GM19025 (cell line): Measurements from ENCODE around the gene C1QTNF7.

Experiments
- ATAC-seq: cut with Tn5 transposase; IDR thresholded peaks from one replicate; pipeline ENCODE4 v1.9.1; 2021; ENCODE audit warnings: mild to moderate bottlenecking, low read depth, moderate library complexity; ENCODE audit not compliant: unreplicated experiment

The C1QTNF7 gene, protein sequence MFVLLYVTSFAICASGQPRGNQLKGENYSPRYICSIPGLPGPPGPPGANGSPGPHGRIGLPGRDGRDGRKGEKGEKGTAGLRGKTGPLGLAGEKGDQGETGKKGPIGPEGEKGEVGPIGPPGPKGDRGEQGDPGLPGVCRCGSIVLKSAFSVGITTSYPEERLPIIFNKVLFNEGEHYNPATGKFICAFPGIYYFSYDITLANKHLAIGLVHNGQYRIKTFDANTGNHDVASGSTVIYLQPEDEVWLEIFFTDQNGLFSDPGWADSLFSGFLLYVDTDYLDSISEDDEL

GRCh38 chr4:15427701-15428100, at the start of gene C1QTNF7:
Gene C1QTNF7 (plus strand): TSS chr4:15428033. CDS start chr4:15435744, 7,711 bp downstream.
- no peak for ATAC-seq

DNA sequence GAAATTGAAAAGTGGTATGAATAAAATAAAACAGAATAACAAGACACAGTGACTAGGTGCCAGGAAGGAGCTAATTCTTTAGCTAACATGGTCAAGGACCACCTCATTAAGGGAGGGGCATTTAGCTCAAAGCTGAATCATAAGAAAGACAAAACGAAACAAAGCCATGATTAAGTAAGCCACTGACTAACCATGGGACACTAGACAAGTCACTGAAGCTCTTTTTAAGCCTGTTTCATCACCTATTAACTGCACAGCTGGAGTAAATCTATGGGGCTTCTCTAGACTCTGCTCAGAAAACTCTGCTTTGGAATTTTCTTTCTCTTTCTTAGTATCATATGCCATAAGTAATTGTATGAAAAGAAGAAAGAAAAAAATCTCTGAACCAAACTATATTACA, 49.8 kb upstream of the C1QTNF7 start:
- ATAC-seq: no peak

GRCh38 chr4:15378493-15378892, 49.3 kb upstream of the C1QTNF7 start:
- no peak for ATAC-seq

DNA sequence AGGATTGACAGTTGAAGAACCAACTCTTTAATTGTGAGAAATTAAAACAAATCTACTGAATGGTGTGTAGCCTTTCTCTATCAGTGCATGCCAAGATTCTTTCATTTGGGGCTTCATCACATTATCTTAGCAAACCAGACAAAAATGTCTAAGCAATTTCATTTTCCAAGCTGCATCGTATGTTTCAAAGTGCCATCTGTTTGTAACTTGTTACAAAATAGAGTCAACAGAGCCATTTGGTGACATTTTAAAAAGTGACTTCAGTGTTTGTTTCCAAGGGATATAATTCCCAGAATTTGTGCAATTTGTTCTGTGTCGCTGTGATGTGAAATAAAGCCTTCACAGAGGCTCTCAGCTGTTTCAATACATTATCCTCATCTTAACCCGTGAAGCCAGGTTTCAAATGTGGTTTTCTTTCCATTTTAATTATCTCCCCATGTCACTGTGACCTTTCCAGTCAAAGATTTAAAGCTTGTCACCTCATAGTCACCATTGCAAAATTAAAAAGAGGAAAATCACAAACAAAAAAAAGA, 46.0 kb upstream of the C1QTNF7 start:
- ATAC-seq: no peak

GRCh38 chr4:15382669-15383273, 45.1 kb upstream of the C1QTNF7 start:
- no peak for ATAC-seq

- no peak for ATAC-seq
Measured at GRCh38 chr4:15385515-15385914, 42.3 kb upstream of the C1QTNF7 start.

DNA sequence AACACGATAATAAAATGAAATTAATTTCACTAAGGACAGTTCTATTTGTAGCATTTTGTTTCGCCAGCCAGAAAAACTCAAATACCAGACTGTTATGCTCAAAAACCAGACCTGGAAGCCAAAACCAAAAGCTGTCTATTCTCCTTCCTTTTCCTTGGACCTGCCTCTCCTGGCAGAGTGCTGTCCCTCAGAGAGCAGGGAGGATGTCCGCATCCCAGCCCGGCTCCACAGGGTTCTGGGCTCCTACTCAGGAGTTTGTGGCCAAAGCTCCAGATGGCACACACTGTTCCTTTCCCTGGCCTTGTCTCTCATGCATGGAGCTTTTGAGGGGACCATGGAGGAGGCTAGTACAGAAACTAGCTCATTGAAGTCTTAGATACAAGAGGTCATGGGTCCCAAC, 41.9 kb upstream of the C1QTNF7 start:
- no peak for ATAC-seq

- no peak for ATAC-seq
Measured at GRCh38 chr4:15390494-15390893, 37.3 kb upstream of the C1QTNF7 start.

DNA sequence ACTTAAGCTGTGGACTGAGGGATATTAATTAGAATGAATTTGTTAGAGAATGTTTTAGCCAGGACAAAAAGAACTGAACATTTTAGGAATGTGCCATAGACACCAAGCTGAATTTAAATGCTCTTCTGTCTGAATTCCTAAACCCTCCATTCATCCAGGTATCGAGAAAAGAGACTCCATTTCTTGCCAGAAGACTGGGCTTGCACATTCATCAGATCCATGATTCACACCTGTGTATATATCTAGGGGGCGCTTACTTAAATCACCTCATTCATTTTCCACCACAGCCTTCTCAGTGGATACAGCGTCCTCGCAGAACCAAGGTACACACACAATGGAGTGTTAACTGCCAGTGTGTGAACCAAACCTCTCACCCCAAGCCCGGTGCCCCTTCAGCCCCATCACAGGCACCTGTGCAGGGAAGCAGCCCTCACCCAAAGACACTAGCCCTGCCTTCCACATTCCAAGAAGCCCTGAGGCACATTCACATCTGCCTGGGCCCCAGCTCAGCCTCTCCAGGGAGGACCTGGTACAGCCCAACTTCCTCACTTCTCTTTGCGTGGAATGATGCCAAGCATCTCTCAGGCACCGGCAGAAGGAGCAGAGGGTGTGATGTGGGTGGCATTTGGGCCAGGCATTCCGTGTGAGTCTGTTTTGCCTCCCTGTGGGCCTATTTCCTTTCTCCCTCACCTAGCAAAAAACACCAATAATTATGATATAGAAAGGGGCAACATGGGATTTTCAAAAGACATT, 35.6 kb upstream of the C1QTNF7 start:
- ATAC-seq: no peak

- no peak for ATAC-seq
Measured at GRCh38 chr4:15395311-15395710, 32.5 kb upstream of the C1QTNF7 start.

- ATAC-seq: peak; percentile 65
Measured at GRCh38 chr4:15396157-15396800, 31.6 kb upstream of the C1QTNF7 start.

DNA sequence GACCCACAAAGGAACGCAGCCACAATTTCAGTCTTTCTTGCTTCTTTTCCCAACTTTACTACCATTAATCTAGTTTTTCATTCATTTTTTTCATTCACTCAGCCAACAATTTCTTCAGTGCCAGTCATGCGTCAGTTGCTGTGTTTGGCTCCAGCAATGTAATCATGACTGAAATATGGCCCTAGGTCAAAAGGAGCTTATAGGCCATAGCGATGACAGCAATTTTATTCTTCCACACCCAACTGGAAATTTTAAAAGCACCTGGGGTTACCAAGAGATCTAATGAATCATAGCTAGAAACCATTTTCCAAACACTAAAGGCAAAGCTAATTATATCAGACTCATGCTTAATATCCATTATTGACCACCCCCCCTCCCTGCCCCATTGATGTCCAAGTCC, 29.8 kb upstream of the C1QTNF7 start:
- ATAC-seq: no peak

DNA sequence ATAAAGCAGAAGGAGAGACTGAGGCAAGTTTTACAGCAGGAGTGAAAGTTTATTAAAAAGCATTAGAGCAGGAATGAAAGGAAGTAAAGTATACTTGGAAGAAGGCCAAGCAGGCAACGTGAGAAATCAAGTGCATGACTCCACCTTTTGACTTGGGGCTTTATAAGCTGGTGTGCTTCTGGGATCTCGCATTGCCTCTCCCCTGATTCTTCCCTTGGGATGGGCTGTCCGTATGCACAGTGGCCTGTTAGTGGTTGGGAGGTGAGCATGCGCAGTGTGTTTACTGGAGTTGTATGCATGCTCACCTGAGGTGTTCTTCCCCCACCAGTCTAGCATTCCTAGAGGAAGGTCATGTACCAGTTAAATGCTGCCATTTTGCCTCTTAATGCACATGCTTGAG, 29.1 kb upstream of the C1QTNF7 start:
- no peak for ATAC-seq

GRCh38 chr4:15400226-15400625, 27.6 kb upstream of the C1QTNF7 start:
- ATAC-seq: no peak

DNA sequence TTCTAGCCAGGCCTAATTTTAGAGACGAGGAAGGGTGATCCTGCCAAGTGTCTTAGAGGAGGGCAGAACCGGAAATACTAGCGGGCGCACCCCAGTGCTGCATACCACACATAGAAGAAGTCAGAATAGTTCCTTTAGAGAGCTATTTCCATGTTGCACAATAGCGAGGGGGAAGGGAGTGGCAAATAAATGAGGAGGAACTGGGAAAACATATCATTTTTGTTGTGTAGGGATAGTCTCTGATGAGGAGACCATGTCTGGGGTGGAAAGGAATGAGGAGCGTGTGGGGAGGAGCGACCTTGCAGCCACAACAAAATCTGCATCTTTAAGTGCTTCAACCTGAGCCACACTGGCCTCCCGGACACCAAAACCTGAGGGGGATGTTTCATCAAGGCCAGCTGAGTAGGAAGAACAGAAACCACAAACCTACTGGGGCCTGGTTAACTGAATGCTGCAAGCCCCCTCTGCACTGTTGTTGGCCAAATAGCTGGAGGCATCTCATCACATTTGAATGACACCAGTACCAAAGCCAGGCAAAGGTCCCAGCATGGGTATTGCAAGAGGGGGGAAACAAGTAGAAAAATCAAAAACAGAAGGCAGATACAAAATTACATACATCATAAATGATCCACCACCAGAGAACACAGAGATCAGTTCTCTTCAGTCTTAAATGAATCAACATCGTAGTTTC, 26.7 kb upstream of the C1QTNF7 start:
- no peak for ATAC-seq

- ATAC-seq: no peak
Measured at GRCh38 chr4:15402146-15402545, 25.7 kb upstream of the C1QTNF7 start.

DNA sequence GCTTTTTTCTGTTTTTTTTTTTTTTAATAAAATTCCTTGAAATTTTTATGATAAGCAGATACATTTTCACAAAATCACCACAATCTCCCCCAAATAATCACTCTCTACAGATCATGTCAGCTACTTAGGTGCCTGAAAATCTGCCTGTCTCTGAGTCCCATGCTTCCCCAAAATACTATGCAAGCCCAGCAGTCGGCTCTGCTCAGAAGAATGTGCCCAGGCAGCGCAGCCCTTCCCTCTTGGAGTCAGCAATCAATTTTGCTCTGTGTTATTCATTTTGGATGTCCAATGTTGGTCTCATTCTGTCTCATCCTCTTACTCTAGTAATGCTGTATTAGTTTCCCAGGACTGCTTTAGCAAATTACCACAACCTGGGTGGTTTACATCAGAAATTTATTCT, 24.9 kb upstream of the C1QTNF7 start:
- ATAC-seq: no peak

DNA sequence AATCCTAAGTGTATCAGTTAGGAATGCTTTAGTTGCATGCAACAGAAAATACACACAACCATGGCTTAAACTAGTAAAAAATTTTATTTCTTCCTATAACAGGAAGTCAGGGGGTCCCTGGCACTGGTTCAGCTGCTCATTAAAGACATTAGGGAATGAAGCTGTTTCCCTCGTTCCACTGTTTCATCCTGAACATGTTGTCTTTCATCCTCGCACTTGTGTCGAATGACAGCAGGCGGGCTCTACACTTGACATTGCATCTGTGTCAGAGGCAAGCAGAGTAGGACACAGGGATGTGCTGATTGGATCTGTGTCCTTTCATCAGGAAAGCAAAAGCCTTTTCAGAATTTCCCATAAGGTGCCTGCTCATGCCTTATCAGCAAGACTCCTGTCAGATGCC, 22.8 kb upstream of the C1QTNF7 start:
- no peak for ATAC-seq

GRCh38 chr4:15410750-15411149, 17.1 kb upstream of the C1QTNF7 start:
- ATAC-seq: no peak

DNA sequence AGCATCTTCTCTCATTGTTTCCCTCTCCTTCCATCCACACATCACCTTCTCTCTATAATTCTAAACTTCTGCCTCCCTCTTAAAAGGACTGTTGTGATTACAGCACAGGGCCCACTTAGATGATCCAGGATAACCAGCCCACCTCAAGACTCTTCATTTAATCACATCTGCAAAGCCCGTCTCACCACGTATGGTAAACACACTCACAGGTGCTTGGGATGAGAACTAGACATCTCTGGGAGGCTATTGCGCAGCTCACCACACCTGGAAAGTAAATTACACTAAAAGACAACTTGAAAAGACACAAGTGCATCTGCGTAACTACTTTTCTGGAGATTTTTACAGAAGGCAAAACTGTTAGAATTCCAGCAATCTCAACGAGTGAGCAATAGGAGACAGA, 15.4 kb upstream of the C1QTNF7 start:
- ATAC-seq: no peak
